Measurements from ENCODE around the gene HS6ST3.

The HS6ST3 gene

GRCh38 chr13:96415831-96416385 is 326.0 kb downstream of the HS6ST3 start:
- H3K9ac ChIP-seq (ENCODE audit: low read length) = no peak overlapping the region
- no peak overlapping the region for H3K27ac ChIP-seq (ENCODE audit: low read depth, low read length, poor library complexity, severe bottlenecking)
- no peak overlapping the region for H2AFZ ChIP-seq (ENCODE audit: low read length)
- H3K36me3 ChIP-seq (ENCODE audit: insufficient read depth, low read length) = no peaks in the 10 kb centered on the region
- H3K4me2 ChIP-seq (ENCODE audit: low read length) = no peak overlapping the region
- no peaks in the 10 kb centered on the region for H3K4me1 ChIP-seq (ENCODE audit: insufficient read depth, low read length, severe bottlenecking)
- H3K4me3 ChIP-seq (ENCODE audit: low read depth, low read length, poor library complexity, severe bottlenecking) = no peak overlapping the region
- no peaks in the 10 kb centered on the region for H4K20me1 ChIP-seq (ENCODE audit: insufficient read depth, low read length)
- H3K79me2 ChIP-seq (ENCODE audit: insufficient read depth, low read length) = no peaks in the 10 kb centered on the region
- TF ChIP-seq EZH2 (IDR thresholded peaks at IDR 0.05; ENCODE audit: borderline replicate concordance, low read length) (no peak), CTCF (IDR thresholded peaks at IDR 0.05; ENCODE audit: low read length) (no peak)
- no peaks in the 10 kb centered on the region for H3K9me2 ChIP-seq (ENCODE audit: low read depth, low read length)
- H3K27me3 ChIP-seq (ENCODE audit: insufficient read depth, low read length) = no peaks in the 10 kb centered on the region
- H3F3A ChIP-seq (ENCODE audit: insufficient read depth, low read length) = no peaks in the 10 kb centered on the region
- H3K9me3 ChIP-seq (ENCODE audit: low read length) = no peaks in the 10 kb centered on the region

- Histone ChIP-seq H3K27me3 (ENCODE audit: insufficient read depth, low read length) (no peaks in the 10 kb centered on the region), H3K4me3 (ENCODE audit: low read depth, low read length, poor library complexity, severe bottlenecking) (no peak overlapping the region), H3K9me3 (ENCODE audit: low read length) (no peaks in the 10 kb centered on the region), H3K79me2 (ENCODE audit: insufficient read depth, low read length) (no peaks in the 10 kb centered on the region), H3K4me1 (ENCODE audit: insufficient read depth, low read length, severe bottlenecking) (no peaks in the 10 kb centered on the region), H3K4me2 (ENCODE audit: low read length) (no peak overlapping the region), H2AFZ (ENCODE audit: low read length) (no peak overlapping the region), H3K36me3 (ENCODE audit: insufficient read depth, low read length) (no peaks in the 10 kb centered on the region), H3K9ac (ENCODE audit: low read length) (no peak overlapping the region), H3F3A (ENCODE audit: insufficient read depth, low read length) (no peaks in the 10 kb centered on the region), H3K9me2 (ENCODE audit: low read depth, low read length) (no peaks in the 10 kb centered on the region), H3K27ac (ENCODE audit: low read depth, low read length, poor library complexity, severe bottlenecking) (no peak overlapping the region), H4K20me1 (ENCODE audit: insufficient read depth, low read length) (no peaks in the 10 kb centered on the region)
- TF ChIP-seq CTCF (IDR thresholded peaks at IDR 0.05; ENCODE audit: low read length) (no peak), EZH2 (IDR thresholded peaks at IDR 0.05; ENCODE audit: borderline replicate concordance, low read length) (no peak)
Measured at GRCh38 chr13:96417939-96418685, 328.2 kb downstream of the HS6ST3 start.

- Histone ChIP-seq H3K36me3 (ENCODE audit: insufficient read depth, low read length) (no peaks in the 10 kb centered on the region), H4K20me1 (ENCODE audit: insufficient read depth, low read length) (no peaks in the 10 kb centered on the region), H3K4me2 (ENCODE audit: low read length) (no peak overlapping the region), H3K27me3 (ENCODE audit: insufficient read depth, low read length) (no peaks in the 10 kb centered on the region), H3K27ac (ENCODE audit: low read depth, low read length, poor library complexity, severe bottlenecking) (no peak overlapping the region), H3K9me2 (ENCODE audit: low read depth, low read length) (no peaks in the 10 kb centered on the region), H2AFZ (ENCODE audit: low read length) (no peak overlapping the region), H3K9ac (ENCODE audit: low read length) (no peak overlapping the region), H3K4me3 (ENCODE audit: low read depth, low read length, poor library complexity, severe bottlenecking) (no peak overlapping the region), H3F3A (ENCODE audit: insufficient read depth, low read length) (no peaks in the 10 kb centered on the region), H3K4me1 (ENCODE audit: insufficient read depth, low read length, severe bottlenecking) (no peaks in the 10 kb centered on the region), H3K79me2 (ENCODE audit: insufficient read depth, low read length) (no peaks in the 10 kb centered on the region), H3K9me3 (ENCODE audit: low read length) (no peaks in the 10 kb centered on the region)
- TF ChIP-seq CTCF (IDR thresholded peaks at IDR 0.05; ENCODE audit: low read length) = no peak
- no peak for TF ChIP-seq EZH2 (IDR thresholded peaks at IDR 0.05; ENCODE audit: borderline replicate concordance, low read length)
Measured at GRCh38 chr13:96421314-96421713, 331.4 kb downstream of the HS6ST3 start.

Measured in OCI-LY1 (cell line).